Measurements from ENCODE around the gene PAM. TPM values are rescaled to one million over a fixed set of nuclear protein-coding genes. Genes with fewer than 3 reads are reported as not detected.
A peak's percentile ranks its signal among the peaks of the same experiment; 100 is the strongest.

The PAM gene
- total RNA-seq, 1 donor = 266 TPM

GRCh38 chr5:102895234-102895633, 140.1 kb downstream of the PAM start:
- DNase-seq (ENCODE audit: low read depth) = no peak
- TF ChIP-seq CTCF (IDR thresholded peaks at IDR 0.05; ENCODE audit: insufficient read depth, low read depth, low read length) = no peak
- H3K4me3 ChIP-seq (ENCODE audit: low read depth, low read length) = no peak overlapping the region

- no peak for DNase-seq (ENCODE audit: low read depth)
- TF ChIP-seq CTCF (IDR thresholded peaks at IDR 0.05; ENCODE audit: insufficient read depth, low read depth, low read length) = no peak
- no peak overlapping the region for H3K4me3 ChIP-seq (ENCODE audit: low read depth, low read length)
These were observed 140.9 kb downstream of the PAM start for GRCh38 chr5:102895976-102896375.

GRCh38 chr5:102901424-102902134, 146.5 kb downstream of the PAM start:
- no peak for TF ChIP-seq CTCF (IDR thresholded peaks at IDR 0.05; ENCODE audit: insufficient read depth, low read depth, low read length)
- no peak overlapping the region for H3K4me3 ChIP-seq (ENCODE audit: low read depth, low read length)
- no peak for DNase-seq (ENCODE audit: low read depth)

- TF ChIP-seq CTCF (IDR thresholded peaks at IDR 0.05; ENCODE audit: insufficient read depth, low read depth, low read length) = no peak
- peak; percentile 48 for DNase-seq (ENCODE audit: low read depth)
- no peak overlapping the region for H3K4me3 ChIP-seq (ENCODE audit: low read depth, low read length)
These were observed 147.0 kb downstream of the PAM start for GRCh38 chr5:102902135-102902448.

GRCh38 chr5:102902647-102903046, 147.5 kb downstream of the PAM start:
- DNase-seq (ENCODE audit: low read depth) = no peak
- no peak overlapping the region for H3K4me3 ChIP-seq (ENCODE audit: low read depth, low read length)
- TF ChIP-seq CTCF (IDR thresholded peaks at IDR 0.05; ENCODE audit: insufficient read depth, low read depth, low read length) = no peak

- TF ChIP-seq CTCF (IDR thresholded peaks at IDR 0.05; ENCODE audit: insufficient read depth, low read depth, low read length) = no peak
- no peak overlapping the region for H3K4me3 ChIP-seq (ENCODE audit: low read depth, low read length)
- DNase-seq (ENCODE audit: low read depth) = no peak
These were observed 148.2 kb downstream of the PAM start for GRCh38 chr5:102903074-102903871.
